GM21619 (cell line): ENCODE results near the gene CD46.

Experiments used
- ATAC-seq: cut with Tn5 transposase; IDR thresholded peaks from one replicate; pipeline ENCODE4 v1.9.1; 2021; ENCODE audit not compliant: unreplicated experiment

The CD46 gene

GRCh38 chr1:207826557-207827487, 75.0 kb downstream of the CD46 start:
- ATAC-seq: no peak

- ATAC-seq: no peak
Measured at GRCh38 chr1:207827488-207827830, 75.6 kb downstream of the CD46 start.

GRCh38 chr1:207828046-207828445, 76.2 kb downstream of the CD46 start:
- no peak for ATAC-seq

GRCh38 chr1:207828485-207829158, 76.8 kb downstream of the CD46 start:
- ATAC-seq: peak; percentile 21

GRCh38 chr1:207829576-207829975, 77.7 kb downstream of the CD46 start:
- ATAC-seq: no peak

GRCh38 chr1:207830788-207831187, 78.9 kb downstream of the CD46 start:
- ATAC-seq: no peak

GRCh38 chr1:207831517-207832327, 79.9 kb downstream of the CD46 start:
- peak; percentile 81 for ATAC-seq

- ATAC-seq: no peak
Measured at GRCh38 chr1:207832796-207833195, 80.9 kb downstream of the CD46 start.

GRCh38 chr1:207833381-207833780, 81.5 kb downstream of the CD46 start:
- ATAC-seq: no peak

- no peak for ATAC-seq
Measured at GRCh38 chr1:207833956-207834660, 82.3 kb downstream of the CD46 start.

GRCh38 chr1:207835958-207836357, 84.1 kb downstream of the CD46 start:
- ATAC-seq: no peak

- ATAC-seq: no peak
Measured at GRCh38 chr1:207836591-207837347, 84.9 kb downstream of the CD46 start.

GRCh38 chr1:207837673-207838072, 85.8 kb downstream of the CD46 start:
- ATAC-seq: no peak

GRCh38 chr1:207838156-207839082, 86.6 kb downstream of the CD46 start:
- ATAC-seq: no peak

GRCh38 chr1:207839083-207839413, 87.2 kb downstream of the CD46 start:
- no peak for ATAC-seq

- no peak for ATAC-seq
Measured at GRCh38 chr1:207840380-207840779, 88.5 kb downstream of the CD46 start.

- no peak for ATAC-seq
Measured at GRCh38 chr1:207841293-207841692, 89.4 kb downstream of the CD46 start.

- no peak for ATAC-seq
Measured at GRCh38 chr1:207841901-207842300, 90.0 kb downstream of the CD46 start.

- ATAC-seq: no peak
Measured at GRCh38 chr1:207842506-207842905, 90.7 kb downstream of the CD46 start.
